HG03520 (cell line): ENCODE data around the gene GALNS.

Experiments
- ATAC-seq: cut with Tn5 transposase; IDR thresholded peaks from one replicate; pipeline ENCODE4 v1.9.1; 2021; ENCODE audit warnings: mild to moderate bottlenecking, moderate library complexity; ENCODE audit not compliant: unreplicated experiment

Gene GALNS

DNA sequence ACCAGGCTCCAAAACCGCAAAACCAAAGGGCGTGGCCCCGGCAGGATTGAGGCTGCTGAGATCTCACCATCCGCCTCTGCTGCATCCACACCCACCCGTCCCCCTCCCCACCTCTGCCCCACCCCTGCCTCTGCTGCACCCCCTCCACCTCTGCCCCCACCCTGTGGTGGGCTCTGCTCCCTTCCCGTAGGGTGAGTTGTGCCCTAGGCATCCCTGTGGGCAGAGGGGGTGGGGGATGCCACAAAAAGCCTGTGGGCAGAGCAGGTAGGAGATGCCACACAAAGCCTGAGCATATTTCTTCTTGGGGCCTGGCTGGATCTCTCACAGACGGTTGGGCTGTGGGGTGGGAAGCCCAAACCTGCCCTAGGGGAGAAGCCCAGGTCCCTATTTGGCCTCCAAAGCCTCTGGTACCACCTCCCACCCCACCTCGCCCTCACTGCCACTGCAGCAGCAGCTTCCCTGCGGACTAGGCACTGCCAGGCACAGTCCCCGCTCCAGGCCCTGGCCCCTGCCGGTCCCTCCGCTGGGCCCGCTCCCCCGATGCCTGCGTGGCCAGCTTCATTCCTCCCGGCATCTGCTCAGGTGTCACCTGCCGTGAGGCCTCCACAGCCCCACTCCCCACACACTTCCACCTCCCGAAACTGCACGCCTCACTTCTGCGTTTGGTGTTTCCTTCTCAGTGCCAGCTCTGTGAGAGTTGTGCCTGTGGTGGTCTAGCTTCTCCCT is 21.0 kb upstream of the GALNS start:
- ATAC-seq, result no peak

- no peak for ATAC-seq
Measured at GRCh38 chr16:88876942-88877526, 20.3 kb upstream of the GALNS start.

DNA sequence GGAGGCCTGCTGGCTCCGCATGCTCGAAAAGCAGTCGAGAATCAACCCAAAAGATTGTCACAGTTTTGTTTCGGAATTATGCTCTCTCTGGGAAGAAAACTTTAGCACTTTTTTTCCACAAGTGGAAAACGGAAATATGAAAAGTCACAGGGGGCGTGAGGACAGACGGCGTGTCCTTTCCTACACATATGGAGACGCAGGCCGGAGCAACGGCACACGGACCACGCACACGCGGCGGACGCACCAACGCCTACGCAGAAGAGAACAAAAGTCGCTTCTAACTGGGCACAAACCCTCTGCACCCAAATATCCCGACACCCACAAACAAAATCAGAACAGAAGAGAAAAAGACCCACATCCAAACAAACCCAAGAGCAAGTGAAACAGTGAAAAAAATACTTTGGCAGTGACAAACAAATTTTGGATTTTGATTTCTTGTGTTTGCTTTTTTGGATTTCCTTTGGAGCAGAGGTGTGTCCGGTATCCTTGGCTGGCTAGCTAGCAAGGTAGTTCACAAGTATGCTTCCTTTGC is 19.0 kb upstream of the GALNS start:
- no peak for ATAC-seq

- no peak for ATAC-seq
Measured at GRCh38 chr16:88874938-88875599, 18.3 kb upstream of the GALNS start.

DNA sequence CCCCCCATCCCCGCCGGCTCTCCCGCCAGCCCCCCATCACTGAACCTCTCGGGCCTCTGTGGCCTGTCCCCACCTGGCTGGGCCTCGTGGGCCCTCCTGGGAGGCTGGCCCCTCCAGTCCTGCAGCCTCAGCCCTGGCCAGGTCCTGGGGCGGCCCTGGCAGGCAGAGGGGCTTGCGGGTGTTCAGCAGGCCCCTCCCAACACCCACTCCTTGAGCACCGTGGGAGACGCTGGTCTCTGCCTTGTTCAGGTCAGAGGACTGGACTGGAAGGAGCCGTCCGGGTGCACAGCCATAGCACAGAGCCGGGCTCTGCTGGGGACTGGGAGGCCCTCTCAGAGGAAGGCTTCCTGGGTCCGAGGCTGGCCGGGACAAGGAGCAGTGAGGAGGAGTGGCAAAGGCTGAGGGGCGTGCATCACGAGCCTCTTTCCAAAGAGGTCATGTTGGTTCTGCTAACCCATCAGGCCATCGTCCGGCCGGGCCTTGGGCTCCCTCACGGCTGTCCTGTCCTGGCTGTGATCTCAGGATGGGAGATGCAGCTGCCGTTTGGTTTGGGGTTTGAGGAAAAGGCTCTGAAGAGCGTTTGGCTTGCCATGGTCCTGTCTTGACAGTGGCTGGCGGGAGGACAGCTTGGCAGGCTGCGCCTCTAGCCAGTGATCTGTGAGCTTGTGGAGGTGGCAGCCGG is 16.0 kb upstream of the GALNS start:
- no peak for ATAC-seq

DNA sequence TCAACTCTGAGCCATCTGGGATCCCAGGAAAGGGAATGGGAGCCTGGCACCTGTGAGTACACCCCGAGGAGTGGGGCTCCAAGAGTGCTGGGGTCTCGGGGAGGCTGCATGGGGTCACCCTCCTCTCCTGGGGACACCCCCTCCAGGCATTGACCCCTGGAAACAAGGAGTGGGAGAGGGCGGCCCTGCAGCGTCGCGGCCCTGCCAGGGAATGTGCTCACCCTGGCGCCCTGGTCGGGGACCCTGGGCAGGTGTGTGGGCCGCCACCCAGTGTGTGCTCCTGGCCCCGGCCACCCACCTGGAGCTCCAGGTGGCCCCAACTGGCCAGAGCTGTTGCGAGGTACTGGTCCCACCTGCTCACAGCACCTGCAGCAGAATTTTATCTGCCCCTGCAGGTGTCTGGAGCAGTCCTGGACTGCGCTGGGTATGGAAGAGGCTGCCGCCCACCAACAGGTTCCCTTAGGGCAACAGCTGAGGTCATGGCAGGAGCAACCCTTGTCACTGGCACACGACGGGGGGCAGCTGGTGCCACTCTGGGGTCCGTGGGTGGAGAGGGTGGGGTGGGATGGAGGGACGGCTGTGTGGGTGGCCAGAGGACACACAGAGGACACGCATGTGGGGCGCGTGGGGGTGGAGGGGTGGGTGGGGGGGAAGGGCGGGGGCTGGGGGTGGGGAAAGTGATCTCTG is 15.1 kb upstream of the GALNS start:
- ATAC-seq, result no peak

- ATAC-seq, result no peak
Measured at GRCh38 chr16:88871349-88871702, 14.6 kb upstream of the GALNS start.

GRCh38 chr16:88870608-88871348 is 14.0 kb upstream of the GALNS start:
- no peak for ATAC-seq

GRCh38 chr16:88869673-88869980 is 12.9 kb upstream of the GALNS start:
- no peak for ATAC-seq

GRCh38 chr16:88868974-88869672 is 12.4 kb upstream of the GALNS start:
- no peak for ATAC-seq

DNA sequence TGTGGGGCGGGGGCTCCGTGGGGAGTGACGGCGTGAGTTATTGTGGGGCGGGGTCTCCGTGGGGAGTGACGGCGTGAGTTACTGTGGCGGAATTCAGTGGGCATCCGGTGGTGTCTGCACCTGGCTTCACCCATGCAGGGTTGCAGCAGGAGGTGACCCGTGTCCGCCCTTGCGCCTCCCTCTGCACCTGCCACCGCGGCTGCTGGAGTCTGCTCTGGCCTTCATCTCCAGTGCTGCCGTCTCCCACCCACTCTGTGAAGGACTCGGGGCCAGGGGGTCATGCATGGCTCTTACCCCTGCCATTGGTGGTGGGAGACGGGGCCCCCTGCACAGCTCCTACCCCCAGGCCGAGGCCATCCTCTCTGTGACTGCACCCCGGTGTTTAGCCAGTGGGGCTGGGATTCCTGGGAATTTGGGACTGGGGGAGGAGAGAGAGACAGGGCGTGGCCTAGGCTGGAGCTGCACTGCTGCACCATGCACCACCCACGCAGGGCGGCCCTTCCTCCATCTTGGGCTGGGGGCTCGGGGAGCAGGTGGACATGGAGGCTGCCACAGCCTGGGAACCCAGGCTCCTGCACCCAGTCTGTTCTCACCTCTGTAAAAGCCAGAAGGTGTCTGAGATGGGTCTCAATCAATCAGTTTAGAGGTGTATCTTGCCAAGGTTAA is 11.0 kb upstream of the GALNS start:
- ATAC-seq, result no peak

DNA sequence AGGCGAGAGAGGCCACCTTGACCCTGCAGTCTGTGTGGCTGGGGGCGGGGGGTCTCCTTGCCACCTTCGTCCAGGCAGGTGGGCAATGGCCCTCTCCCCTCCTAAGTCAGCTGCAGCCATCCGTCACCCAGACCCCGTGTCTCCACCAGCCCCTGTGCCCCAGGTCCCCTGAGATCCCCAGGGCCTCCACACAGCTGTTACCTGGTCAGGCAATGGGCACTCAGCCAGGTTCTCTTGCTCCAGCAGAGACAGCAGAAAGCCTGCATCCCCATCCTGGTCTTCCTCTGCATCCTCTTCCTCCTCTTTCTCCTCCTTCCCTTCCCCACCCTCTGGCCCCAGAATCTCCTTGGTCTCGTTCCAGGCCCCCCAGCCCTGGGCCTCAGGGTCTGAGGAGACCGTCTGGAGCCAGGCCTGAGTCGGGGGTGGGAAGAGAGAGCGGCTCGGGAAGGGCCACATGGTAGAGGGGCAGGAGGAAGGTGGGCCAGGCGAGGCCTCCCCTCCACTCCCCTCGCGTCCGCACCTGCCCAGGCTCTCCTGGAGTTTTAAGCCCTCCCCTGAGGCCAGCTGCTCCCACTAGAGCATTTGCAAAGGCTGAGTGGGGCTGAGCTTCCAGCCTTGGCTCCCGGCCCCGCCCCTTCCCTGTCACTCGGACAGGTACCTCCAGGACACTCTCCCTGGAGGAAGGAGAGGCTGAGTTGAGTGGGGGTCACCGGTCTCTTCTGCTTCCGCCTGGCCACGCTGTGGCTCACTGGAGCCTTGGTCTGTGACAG is 9.6 kb upstream of the GALNS start, which contains the start of gene PABPN1L:
PABPN1L (minus strand) TSS at position 510 of the 770 bp plus-strand sequence; CDS start at position 456, 54 bp downstream.
- no peak for ATAC-seq

GRCh38 chr16:88865742-88866141 is 9.0 kb upstream of the GALNS start:
- ATAC-seq, result no peak

DNA sequence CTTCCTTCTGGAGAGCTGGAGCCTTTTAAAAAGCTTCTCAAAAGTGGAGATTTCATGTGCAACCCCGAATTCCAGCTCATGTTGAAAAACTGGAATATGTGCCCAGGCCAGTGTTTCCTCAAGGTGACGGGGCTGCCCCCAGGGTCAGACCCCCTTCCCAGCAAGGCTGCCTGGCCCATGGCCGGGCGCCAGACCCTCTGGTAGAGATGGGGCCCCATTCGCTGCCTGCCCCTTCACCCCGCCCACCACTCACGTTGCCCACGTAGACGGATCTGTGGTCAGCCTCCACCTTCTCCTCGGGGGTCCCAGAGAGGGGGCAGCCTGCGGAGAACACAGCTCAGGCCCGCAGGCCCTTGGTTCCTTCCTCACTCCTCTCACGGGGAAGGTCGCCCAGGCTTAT is 8.6 kb upstream of the GALNS start:
- ATAC-seq, result no peak

- no peak for ATAC-seq
Measured at GRCh38 chr16:88864521-88864920, 7.8 kb upstream of the GALNS start.

DNA sequence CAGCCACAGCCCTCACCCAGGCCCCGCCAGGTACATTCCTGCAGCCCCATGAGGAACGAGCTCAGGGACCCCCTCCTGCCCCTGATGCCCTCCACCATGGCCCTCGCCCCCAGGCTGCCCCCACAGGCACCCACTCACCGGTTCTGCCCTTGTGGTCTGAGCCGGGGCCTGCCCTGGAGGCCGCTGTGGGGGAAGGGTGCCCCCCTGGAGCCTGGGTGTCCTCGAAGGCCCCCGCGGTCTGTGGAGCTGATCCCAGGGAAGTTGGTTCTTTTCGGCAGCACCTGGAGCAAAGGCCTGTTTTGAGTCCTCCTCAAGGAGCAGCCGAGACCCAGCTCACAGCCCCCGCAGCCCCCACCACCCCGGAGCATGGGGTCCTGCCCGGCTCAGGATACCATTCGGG is 7.4 kb upstream of the GALNS start:
- ATAC-seq, result no peak

GRCh38 chr16:88863426-88863825 is 6.7 kb upstream of the GALNS start:
- no peak for ATAC-seq

DNA sequence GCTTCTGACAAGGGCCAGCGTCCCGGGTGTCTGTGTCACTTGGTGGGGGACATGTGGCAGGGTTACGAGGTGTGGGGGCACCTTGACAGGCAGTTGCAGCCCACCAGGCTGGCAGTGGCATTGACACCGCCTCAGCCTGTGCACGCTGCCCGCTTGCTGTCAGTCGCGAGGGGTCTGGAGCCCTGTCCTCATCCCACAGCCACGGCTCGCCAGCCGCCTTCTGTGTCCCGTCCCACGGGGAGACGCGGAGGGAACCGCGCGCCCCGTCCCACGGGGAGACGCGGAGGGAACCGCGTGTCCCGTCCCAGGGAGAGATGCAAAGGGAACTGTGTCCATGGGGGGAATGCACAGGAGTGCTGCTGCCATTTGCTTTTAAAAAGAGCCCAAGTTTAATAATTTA is 6.2 kb upstream of the GALNS start:
- no peak for ATAC-seq
